ENCODE measurements around the gene WDR4.

The WDR4 gene

DNA sequence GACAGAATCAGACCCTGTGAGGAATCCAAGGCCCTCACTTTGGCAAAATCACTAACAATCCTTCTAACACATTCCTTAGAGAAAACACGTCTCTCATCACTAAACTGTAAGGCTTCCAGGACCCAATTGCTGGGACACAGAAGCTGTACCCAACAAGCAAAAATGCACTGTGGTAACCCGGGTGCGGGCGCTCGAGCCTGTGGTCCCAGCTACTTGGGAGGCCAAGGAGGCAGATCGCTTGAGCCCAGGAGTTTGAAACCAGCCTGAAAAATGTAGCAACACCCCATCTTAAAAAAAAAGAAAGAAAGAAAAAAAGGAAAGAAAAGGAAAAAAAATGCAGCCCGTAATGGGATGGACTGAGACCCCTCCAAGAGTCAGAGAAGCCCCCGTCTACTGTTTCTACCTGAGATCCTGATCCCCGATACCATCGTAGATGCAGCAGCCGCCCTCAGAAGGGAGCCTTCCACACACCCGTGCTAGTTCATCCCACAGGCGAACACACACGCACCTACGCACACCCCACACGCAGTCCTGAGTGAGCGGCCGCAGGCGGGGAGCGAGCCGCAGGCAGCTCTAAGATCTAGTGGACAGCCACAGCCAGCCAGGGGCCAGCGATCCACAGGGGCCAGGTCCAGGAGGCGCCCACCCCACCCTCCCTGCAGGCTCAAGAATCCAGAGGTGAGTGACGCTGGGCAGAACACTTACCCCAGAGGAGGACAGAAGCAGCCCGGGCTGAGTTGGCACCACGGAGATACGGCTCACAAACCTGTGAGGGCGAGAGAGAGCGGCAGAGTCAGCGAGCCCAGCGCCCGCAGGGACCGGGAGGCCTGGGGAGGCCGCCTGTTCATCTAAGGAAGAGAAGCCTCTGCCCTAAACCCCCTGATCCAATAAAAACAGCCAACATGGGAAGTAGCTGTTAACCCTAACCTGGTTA lies 20.1 kb downstream of the WDR4 start:
- in situ Hi-C loops (cut with HindIII; ENCODE audit: low sequenced_read_pairs): no loop called here
- TF ChIP-seq, protein P1, sequence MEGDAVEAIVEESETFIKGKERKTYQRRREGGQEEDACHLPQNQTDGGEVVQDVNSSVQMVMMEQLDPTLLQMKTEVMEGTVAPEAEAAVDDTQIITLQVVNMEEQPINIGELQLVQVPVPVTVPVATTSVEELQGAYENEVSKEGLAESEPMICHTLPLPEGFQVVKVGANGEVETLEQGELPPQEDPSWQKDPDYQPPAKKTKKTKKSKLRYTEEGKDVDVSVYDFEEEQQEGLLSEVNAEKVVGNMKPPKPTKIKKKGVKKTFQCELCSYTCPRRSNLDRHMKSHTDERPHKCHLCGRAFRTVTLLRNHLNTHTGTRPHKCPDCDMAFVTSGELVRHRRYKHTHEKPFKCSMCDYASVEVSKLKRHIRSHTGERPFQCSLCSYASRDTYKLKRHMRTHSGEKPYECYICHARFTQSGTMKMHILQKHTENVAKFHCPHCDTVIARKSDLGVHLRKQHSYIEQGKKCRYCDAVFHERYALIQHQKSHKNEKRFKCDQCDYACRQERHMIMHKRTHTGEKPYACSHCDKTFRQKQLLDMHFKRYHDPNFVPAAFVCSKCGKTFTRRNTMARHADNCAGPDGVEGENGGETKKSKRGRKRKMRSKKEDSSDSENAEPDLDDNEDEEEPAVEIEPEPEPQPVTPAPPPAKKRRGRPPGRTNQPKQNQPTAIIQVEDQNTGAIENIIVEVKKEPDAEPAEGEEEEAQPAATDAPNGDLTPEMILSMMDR (IDR thresholded peaks at IDR 0.05; ENCODE audit: low read depth, low read length, missing control alignments): no peak
- no peak for DNase-seq (ENCODE audit: low read depth)
- no peak overlapping the region for H3K4me3 ChIP-seq (ENCODE audit: low read depth, low read length)

- no peak for DNase-seq (ENCODE audit: low read depth)
- no peak overlapping the region for H3K4me3 ChIP-seq (ENCODE audit: low read depth, low read length)
- in situ Hi-C loops (cut with HindIII; ENCODE audit: low sequenced_read_pairs): no loop called here
- TF ChIP-seq, protein P1 (IDR thresholded peaks at IDR 0.05; ENCODE audit: low read depth, low read length, missing control alignments): no peak
These were observed 21.0 kb downstream of the WDR4 start for GRCh38 chr21:42858185-42858847.

DNA sequence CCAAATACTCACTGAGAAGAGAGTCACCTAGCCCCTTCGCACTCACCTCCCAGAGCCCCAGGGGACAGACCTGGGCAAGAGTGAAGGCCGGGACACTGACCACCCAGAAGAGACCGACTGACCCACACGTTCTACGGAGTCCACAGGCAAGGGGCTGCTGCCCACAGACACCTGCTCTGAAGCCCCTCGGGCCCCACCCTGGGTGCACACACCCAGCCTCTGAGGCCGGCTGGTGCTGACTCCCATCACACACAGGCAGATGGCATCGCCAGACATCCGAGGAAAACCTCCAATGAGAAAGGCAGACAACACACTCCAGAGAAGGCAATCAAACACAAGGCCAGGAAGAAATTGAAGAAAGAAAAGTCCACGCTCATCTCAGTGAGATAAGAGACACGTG lies 22.1 kb downstream of the WDR4 start:
- TF ChIP-seq, protein P1 (IDR thresholded peaks at IDR 0.05; ENCODE audit: low read depth, low read length, missing control alignments): no peak
- no peak overlapping the region for H3K4me3 ChIP-seq (ENCODE audit: low read depth, low read length)
- in situ Hi-C loops (cut with HindIII; ENCODE audit: low sequenced_read_pairs): no loop called here
- no peak for DNase-seq (ENCODE audit: low read depth)

DNA sequence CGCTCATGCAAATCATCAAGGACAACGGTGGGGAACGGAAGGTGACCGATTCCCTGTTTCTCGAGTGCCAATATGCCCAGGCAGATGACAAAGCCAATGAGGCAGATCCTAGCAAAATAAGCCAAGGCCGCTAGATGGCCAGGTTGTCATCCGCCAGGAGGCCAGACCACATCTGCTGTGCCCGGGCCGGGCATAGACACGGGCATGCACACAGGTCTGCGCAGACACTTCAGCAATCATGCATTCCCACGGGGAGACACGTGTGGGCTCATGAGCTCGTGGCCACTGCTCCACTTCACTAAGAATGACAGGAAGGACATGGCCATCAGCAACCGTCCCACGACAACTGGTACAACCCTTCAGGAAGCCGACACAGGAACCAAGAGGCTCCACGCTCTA lies 23.4 kb downstream of the WDR4 start:
- in situ Hi-C loops (cut with HindIII; ENCODE audit: low sequenced_read_pairs): no loop called here
- TF ChIP-seq, protein P1 (IDR thresholded peaks at IDR 0.05; ENCODE audit: low read depth, low read length, missing control alignments): no peak
- no peak for DNase-seq (ENCODE audit: low read depth)
- H3K4me3 ChIP-seq (ENCODE audit: low read depth, low read length): no peak overlapping the region

DNA sequence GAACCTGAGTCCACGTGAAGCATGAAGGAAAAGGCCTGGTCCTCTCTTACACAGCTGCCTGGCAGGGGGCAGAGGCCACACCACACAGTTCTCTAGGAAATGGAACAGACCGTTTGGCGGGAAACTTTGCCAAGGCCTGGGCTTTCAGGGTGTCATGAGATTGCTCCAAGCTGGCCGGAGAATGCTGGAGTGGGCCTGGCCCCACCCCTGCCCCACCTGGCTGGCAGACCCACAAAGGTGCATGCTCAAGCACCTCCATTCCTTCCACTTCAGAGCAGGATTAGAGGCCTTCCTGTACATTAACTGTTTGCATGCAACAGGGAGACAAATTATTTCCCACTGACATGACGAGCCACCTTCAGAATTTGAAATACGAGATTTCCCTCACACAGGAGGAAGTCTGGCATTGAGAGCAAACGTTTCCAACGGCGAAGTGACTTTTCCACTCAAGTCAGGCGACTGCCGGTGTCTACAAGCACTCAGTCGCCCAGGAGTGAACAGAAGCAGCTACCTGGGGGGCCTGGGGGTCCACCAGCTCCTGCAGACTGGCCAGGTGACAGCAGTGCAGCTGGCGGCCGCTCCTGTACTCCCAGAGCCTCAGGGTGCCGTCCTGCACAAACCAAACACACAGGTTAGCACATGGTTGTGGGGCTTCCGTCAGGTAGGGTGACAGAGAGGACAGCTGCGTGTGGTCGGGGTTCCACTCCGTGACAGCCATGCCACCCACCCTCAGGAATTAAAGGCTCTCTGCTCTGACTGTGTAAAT lies 24.0 kb downstream of the WDR4 start:
- H3K4me3 ChIP-seq (ENCODE audit: low read depth, low read length): no peak overlapping the region
- in situ Hi-C loops (cut with HindIII; ENCODE audit: low sequenced_read_pairs): no loop called here
- TF ChIP-seq, protein P1 (IDR thresholded peaks at IDR 0.05; ENCODE audit: low read depth, low read length, missing control alignments): no peak
- DNase-seq (ENCODE audit: low read depth): no peak
